Measurements from ENCODE around the gene EHD3. TPM values are rescaled to one million over a fixed set of nuclear protein-coding genes. Genes with fewer than 3 reads are reported as not detected.
A peak's percentile ranks its signal among the peaks of the same experiment; 100 is the strongest.

Gene EHD3
- total and polyA plus RNA-seq, 2 of the 4 experiments (the other 2 are of a cell fraction): 29.1 to 39.8 TPM

DNA sequence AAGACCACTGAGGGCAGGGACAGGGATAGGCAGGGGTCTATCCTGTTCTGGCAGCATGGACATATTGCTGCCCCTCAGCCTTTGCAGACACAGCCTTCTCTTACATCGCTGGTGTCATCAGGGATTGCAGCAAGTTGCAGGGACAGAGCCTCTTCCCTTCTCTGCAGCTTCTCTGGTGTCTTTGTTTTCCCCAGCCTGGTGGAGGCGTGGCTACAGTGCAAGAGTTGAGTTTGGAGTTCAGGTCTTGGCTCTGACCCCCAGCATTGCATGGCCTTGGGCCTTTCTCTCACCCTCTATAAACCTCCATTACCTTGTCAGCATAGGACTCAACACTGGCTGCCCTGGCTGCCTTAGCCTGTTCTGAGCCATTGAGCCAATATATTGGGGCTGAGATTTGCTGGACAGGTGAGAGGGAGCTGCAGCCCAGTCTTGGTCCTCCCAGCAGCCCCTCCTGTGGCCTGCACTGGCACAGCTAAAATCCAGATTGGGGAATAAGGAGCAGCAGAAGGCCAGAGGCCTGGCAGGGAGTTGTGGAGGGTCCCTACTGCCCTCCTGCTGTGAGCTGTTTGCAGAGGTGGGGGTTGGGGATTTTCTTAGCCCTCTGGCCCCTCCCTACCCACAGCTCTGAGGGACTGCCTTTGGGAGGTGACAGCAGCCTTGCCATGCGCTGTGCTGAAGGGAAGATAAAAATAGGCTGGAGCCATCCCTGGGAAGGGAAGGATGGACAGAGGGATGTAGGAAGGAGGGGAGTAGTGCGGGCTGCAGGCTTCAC, 22.8 kb downstream of the EHD3 start:
- Histone ChIP-seq H2AFZ (replicated peaks; ENCODE audit: low read length, poor library complexity) (no peak overlapping the region), H3K14ac (replicated peaks; ENCODE audit: low read depth, low read length) (no peak overlapping the region), H3K23ac (ENCODE audit: low read depth, low read length) (no peak overlapping the region), H4K8ac (ENCODE audit: low read depth in 2 of 2, low read length in 2 of 2) (no peak overlapping the region), H2BK120ac (ENCODE audit: low read depth, low read length) (no peak overlapping the region), H3K27ac (ENCODE audit: insufficient read depth, low read length) (no peak overlapping the region), H3K4me1 (ENCODE audit: control insufficient read depth, insufficient read depth, low read length) (no peaks in the 10 kb centered on the region), H4K91ac (ENCODE audit: insufficient read depth, low read depth, low read length) (no peak overlapping the region), H4K20me1 (ENCODE audit: insufficient read depth, low read length) (no peaks in the 10 kb centered on the region), H2BK20ac (ENCODE audit: low read depth, low read length) (no peak overlapping the region), H3K4me2 (ENCODE audit: low read depth, low read length) (no peak overlapping the region), H2AK9ac (replicated peaks; ENCODE audit: low read depth, low read length, poor library complexity) (no peak overlapping the region), H2BK5ac (ENCODE audit: low read depth, low read length, poor library complexity, severe bottlenecking) (no peak overlapping the region), H3K9me1 (ENCODE audit: insufficient read depth, low read length) (peaks cover 8% of the 10 kb centered on the region; the same call in 1 of the 2 replicates), H3K27me3 (ENCODE audit: control insufficient read depth, insufficient read depth, low read length) (no peaks in the 10 kb centered on the region), H3K9me3 (ENCODE audit: control insufficient read depth, insufficient read depth, low read length) (no peaks in the 10 kb centered on the region), H3K79me1 (ENCODE audit: low read depth in 1 of 2, low read length in 2 of 2) (0 out of 4 replicates have a peak, but pooled peaks cover 0 to 3% of the 10 kb centered on the region in 2 experiments), H3K4ac (ENCODE audit: low read depth, low read length) (no peak overlapping the region), H3K9ac (ENCODE audit: low read depth, low read length) (no peak overlapping the region), H3K36me3 (ENCODE audit: control insufficient read depth, insufficient read depth, low read length) (peaks cover 41% of the 10 kb centered on the region), H3K4me3 (ENCODE audit: insufficient read depth, low read depth, low read length) (no peak overlapping the region), H2AK5ac (ENCODE audit: low read depth, low read length) (no peak overlapping the region), H2BK15ac (ENCODE audit: low read depth, low read length) (no peak overlapping the region), H3K18ac (ENCODE audit: low read depth, low read length) (no peak overlapping the region), H3K56ac (ENCODE audit: extremely low read depth, insufficient read depth, low read length) (no peak overlapping the region), H4K5ac (ENCODE audit: low read depth, low read length) (no peak overlapping the region)
- CTCF ChIA-PET: no interaction called here
- no peak for DNase-seq
- POLR2A ChIA-PET (ENCODE audit: unreplicated experiment): no interaction called here
- no TSS peak for BruUV-seq (replicated peaks)
- dilution Hi-C loops (cut with HindIII; ENCODE audit: low sequenced_read_pairs, unreplicated experiment) (no loop called here), in situ Hi-C loops (cut with MboI; ENCODE audit: low sequenced_read_pairs) (no loop called here), intact Hi-C loops (cut with micrococcal nuclease) (no loop called here)
- no CpG with 5 or more reads among the region's 4 CpGs for WGBS, 2 experiments (ENCODE audit: extremely low coverage in 2 of 2, insufficient read length in 1 of 2)
- TF ChIP-seq, protein P1, sequence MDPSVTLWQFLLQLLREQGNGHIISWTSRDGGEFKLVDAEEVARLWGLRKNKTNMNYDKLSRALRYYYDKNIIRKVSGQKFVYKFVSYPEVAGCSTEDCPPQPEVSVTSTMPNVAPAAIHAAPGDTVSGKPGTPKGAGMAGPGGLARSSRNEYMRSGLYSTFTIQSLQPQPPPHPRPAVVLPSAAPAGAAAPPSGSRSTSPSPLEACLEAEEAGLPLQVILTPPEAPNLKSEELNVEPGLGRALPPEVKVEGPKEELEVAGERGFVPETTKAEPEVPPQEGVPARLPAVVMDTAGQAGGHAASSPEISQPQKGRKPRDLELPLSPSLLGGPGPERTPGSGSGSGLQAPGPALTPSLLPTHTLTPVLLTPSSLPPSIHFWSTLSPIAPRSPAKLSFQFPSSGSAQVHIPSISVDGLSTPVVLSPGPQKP (IDR thresholded peaks at IDR 0.05; ENCODE audit: borderline replicate concordance, low read depth, low read length): no peak
- TF ChIP-seq BHLHE40 (IDR thresholded peaks at IDR 0.05; ENCODE audit: low read depth, low read length): no peak
- TF ChIP-seq, protein P2, sequence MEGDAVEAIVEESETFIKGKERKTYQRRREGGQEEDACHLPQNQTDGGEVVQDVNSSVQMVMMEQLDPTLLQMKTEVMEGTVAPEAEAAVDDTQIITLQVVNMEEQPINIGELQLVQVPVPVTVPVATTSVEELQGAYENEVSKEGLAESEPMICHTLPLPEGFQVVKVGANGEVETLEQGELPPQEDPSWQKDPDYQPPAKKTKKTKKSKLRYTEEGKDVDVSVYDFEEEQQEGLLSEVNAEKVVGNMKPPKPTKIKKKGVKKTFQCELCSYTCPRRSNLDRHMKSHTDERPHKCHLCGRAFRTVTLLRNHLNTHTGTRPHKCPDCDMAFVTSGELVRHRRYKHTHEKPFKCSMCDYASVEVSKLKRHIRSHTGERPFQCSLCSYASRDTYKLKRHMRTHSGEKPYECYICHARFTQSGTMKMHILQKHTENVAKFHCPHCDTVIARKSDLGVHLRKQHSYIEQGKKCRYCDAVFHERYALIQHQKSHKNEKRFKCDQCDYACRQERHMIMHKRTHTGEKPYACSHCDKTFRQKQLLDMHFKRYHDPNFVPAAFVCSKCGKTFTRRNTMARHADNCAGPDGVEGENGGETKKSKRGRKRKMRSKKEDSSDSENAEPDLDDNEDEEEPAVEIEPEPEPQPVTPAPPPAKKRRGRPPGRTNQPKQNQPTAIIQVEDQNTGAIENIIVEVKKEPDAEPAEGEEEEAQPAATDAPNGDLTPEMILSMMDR (conservative IDR thresholded peaks at IDR 0.05; ENCODE audit: low read depth, low read length): no peak
- TF ChIP-seq MAZ (IDR thresholded peaks at IDR 0.05; ENCODE audit: borderline replicate concordance, low read depth, low read length): no peak
- 0 out of 2 replicates have a peak, but pooled peaks have one; percentile 15 for ATAC-seq (ENCODE audit: low read depth)
